ENCODE results near the gene CISH. TPM values are rescaled to one million over a fixed set of nuclear protein-coding genes. Genes with fewer than 3 reads are reported as not detected.

CISH gene
- total and polyA plus RNA-seq, 9 of the 15 experiments (the other 6 are each of a cell fraction or from before 2014, with no cell fraction given), result 1.7 to 47.7 (median 18.3) TPM

DNA sequence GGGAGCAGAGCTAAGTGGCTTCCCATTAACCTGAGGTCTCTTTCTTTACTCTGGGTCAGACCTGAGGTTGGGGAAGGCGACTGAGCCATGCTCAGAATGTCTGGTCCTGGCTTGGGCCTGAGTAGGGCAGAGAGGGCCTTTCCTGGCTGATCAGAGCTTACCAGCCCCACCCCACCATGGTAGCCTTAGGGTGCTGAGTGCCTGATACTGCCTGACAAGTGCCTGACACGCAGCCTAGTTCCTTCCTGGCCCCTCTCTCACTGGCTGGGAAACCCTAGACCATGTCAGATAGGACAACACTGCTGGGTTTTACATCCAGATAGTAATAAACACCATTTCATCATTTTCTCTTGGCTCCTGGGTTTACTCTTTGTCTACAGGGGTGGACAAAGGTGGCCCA lies 37.4 kb upstream of the CISH start:
- POLR2A ChIA-PET, result interaction anchor here (1.0 kb wide), 1 partner anchor 9 kb away, joined by 4 read pairs; no protein-coding TSS in a partner anchor
- DNase-seq (ENCODE audit: extremely low read depth in 1 of 4, low spot score in 3 of 4) (no peak), ATAC-seq (no peak), FAIRE-seq (no peak)
- no peaks in the 10 kb centered on the region for H3K9me1 ChIP-seq (ENCODE audit: control insufficient read depth, insufficient read depth, low read length)
- in situ Hi-C loops (cut with MboI) (loop anchor here (25.0 kb wide), 1 partner anchor 1038 kb away; no protein-coding TSS in a partner anchor), intact Hi-C loops (cut with micrococcal nuclease) (no loop called here)
- no peak overlapping the region for H3K4me2 ChIP-seq (ENCODE audit: insufficient read depth, low read length)
- no peak for TF ChIP-seq KLF6 (CRISPR knock-in tag; IDR thresholded peaks at IDR 0.05; ENCODE audit: borderline replicate concordance)
- TF ChIP-seq ZNF41 (CRISPR knock-in tag; conservative IDR thresholded peaks at IDR 0.05), result no peak
- no peak for TF ChIP-seq ZNF274 (IDR thresholded peaks at IDR 0.05; ENCODE audit: borderline replicate concordance, low read depth, low read length)
- TF ChIP-seq NRF1 (conservative IDR thresholded peaks at IDR 0.05 in 1 of 2, IDR thresholded peaks at IDR 0.05 in 1 of 2), result no peak
- CTCF ChIA-PET (ENCODE audit: low intra/inter-chr PET ratio), result no interaction called here
- no peaks in the 10 kb centered on the region for H3K9me3 ChIP-seq (replicated peaks; ENCODE audit: control insufficient read depth, insufficient read depth, low read depth, low read length)
- H3K36me3 ChIP-seq (ENCODE audit: control insufficient read depth, insufficient read depth, low read length), result peaks cover 36% of the 10 kb centered on the region; the same call in 1 of the 3 replicates
- 72% methylated on average over 2 of the region's 2 CpGs for WGBS (ENCODE audit: insufficient coverage, low coverage, missing lambda C conversion rate)
- H3K9ac ChIP-seq (ENCODE audit: insufficient read depth in 1 of 2, low read depth in 2 of 2, low read length in 2 of 2), result no peak overlapping the region
- no peaks in the 10 kb centered on the region for H3K27me3 ChIP-seq (ENCODE audit: control insufficient read depth in 2 of 2, insufficient read depth in 2 of 2, low read length in 2 of 2)
- H3K4me1 ChIP-seq (replicated peaks in 1 of 2; ENCODE audit: control insufficient read depth in 2 of 2, insufficient read depth in 2 of 2, low read length in 2 of 2), result peaks cover 0 to 4% of the 10 kb centered on the region in 2 experiments; a peak in 2 of 5 replicates
- H4K20me1 ChIP-seq (replicated peaks; ENCODE audit: control insufficient read depth, insufficient read depth, low read length), result peaks cover 6% of the 10 kb centered on the region; the same call in 1 of the 2 replicates
- H2AFZ ChIP-seq (ENCODE audit: low read depth, low read length), result no peak overlapping the region
- H3K4me3 ChIP-seq, result no peak overlapping the region
- H3K27ac ChIP-seq (ENCODE audit: extremely low read depth, low read depth, low read length), result no peak overlapping the region
- BruUV-seq (replicated peaks), result TSS peak; percentile 42
- H3K79me2 ChIP-seq (ENCODE audit: control insufficient read depth, insufficient read depth, low read length), result no peaks in the 10 kb centered on the region

DNA sequence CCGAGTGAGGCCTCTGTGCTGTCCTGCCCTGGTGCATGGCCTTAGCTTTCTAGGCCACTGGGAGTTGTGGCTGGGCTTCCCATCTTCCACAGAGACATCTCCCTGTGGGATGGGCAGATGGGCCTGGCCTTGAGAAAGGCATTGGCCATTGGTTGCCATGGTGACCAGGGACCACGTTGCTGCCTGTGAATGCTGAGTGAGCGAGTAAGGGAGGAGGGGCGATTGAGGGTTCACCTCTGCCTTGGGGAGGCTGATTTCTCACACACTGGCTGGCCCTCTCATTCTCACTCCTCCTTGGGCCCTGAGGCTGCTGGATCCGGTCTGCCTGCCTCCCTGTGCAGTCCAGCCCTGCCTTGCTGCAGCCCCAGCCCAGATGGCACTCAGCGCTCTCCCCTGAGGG lies 36.7 kb upstream of the CISH start:
- no peaks in the 10 kb centered on the region for H3K9me1 ChIP-seq (ENCODE audit: control insufficient read depth, insufficient read depth, low read length)
- BruUV-seq (replicated peaks), result no TSS peak
- TF ChIP-seq RFX1 (IDR thresholded peaks at IDR 0.05), result peak; percentile 90
- TF ChIP-seq MAZ (CRISPR knock-in tag; conservative IDR thresholded peaks at IDR 0.05 in 1 of 2, IDR thresholded peaks at IDR 0.05 in 1 of 2), result no peak
- peak; percentile 32; the same call in 2 of the 3 replicates for ATAC-seq
- ChIA-PET POLR2A (no interaction called here), CTCF (ENCODE audit: low intra/inter-chr PET ratio) (no interaction called here)
- peak in 3 of 4 experiments; percentile 18 to 23 (median 23) for DNase-seq (ENCODE audit: extremely low read depth in 1 of 4, low spot score in 3 of 4)
- no peak for FAIRE-seq
- H2AFZ ChIP-seq (ENCODE audit: low read depth, low read length), result no peak overlapping the region
- in situ Hi-C loops (cut with MboI), result loop anchor here (25.0 kb wide), 1 partner anchor 1039 kb away; no protein-coding TSS in a partner anchor
- H3K4me2 ChIP-seq (ENCODE audit: insufficient read depth, low read length), result no peak overlapping the region
- intact Hi-C loops (cut with micrococcal nuclease), result no loop called here
- H3K9me3 ChIP-seq (replicated peaks; ENCODE audit: control insufficient read depth, insufficient read depth, low read depth, low read length), result no peaks in the 10 kb centered on the region
- H3K27me3 ChIP-seq (ENCODE audit: control insufficient read depth in 2 of 2, insufficient read depth in 2 of 2, low read length in 2 of 2), result no peaks in the 10 kb centered on the region
- 37% methylated on average over 4 of the region's 6 CpGs for WGBS (ENCODE audit: insufficient coverage, low coverage, missing lambda C conversion rate)
- peaks cover 0 to 4% of the 10 kb centered on the region in 2 experiments; a peak in 2 of 5 replicates for H3K4me1 ChIP-seq (replicated peaks in 1 of 2; ENCODE audit: control insufficient read depth in 2 of 2, insufficient read depth in 2 of 2, low read length in 2 of 2)
- H3K9ac ChIP-seq (ENCODE audit: insufficient read depth in 1 of 2, low read depth in 2 of 2, low read length in 2 of 2), result peak overlapping the region in 1 of 2 experiments; percentile 52; a peak in 1 of 4 replicates
- H3K4me3 ChIP-seq, result no peak overlapping the region
- no peaks in the 10 kb centered on the region for H3K79me2 ChIP-seq (ENCODE audit: control insufficient read depth, insufficient read depth, low read length)
- no peak overlapping the region for H3K27ac ChIP-seq (ENCODE audit: extremely low read depth, low read depth, low read length)
- H3K36me3 ChIP-seq (ENCODE audit: control insufficient read depth, insufficient read depth, low read length), result peaks cover 41% of the 10 kb centered on the region; the same call in 1 of the 3 replicates
- 0 out of 2 replicates have a peak, but pooled peaks cover 6% of the 10 kb centered on the region for H4K20me1 ChIP-seq (replicated peaks; ENCODE audit: control insufficient read depth, insufficient read depth, low read length)

Measured in K562 (cell line).